Glutamatergic neuron (in vitro differentiated cells): ENCODE measurements around the gene ATP8A2. TPM values are rescaled to one million over a fixed set of nuclear protein-coding genes. Genes with fewer than 3 reads are reported as not detected.

ENCODE experiments used
- DNase-seq: peaks from one replicate; pipeline ENCODE4 v3.0.0; 2022
- H3K27ac Mint-ChIP-seq: one replicate; pipeline ENCODE4 v1.8.0; 2020; ENCODE audit warnings: mild to moderate bottlenecking, mixed read lengths, inconsistent platforms; ENCODE audit not compliant: unreplicated experiment
- H3K27me3 Mint-ChIP-seq: one replicate; pipeline ENCODE4 v1.8.0; 2020; ENCODE audit warnings: mild to moderate bottlenecking, moderate library complexity, mixed read lengths, inconsistent platforms; ENCODE audit not compliant: unreplicated experiment
- H3K36me3 Mint-ChIP-seq: one replicate; pipeline ENCODE4 v1.8.0; 2020; ENCODE audit warnings: mild to moderate bottlenecking, mixed read lengths, inconsistent platforms; ENCODE audit not compliant: unreplicated experiment
- H3K4me1 Mint-ChIP-seq: one replicate; pipeline ENCODE4 v1.8.0; 2020; ENCODE audit warnings: mild to moderate bottlenecking, low read depth, mixed read lengths, inconsistent platforms; ENCODE audit not compliant: unreplicated experiment
- H3K4me3 Mint-ChIP-seq: one replicate; pipeline ENCODE4 v1.8.0; 2020; ENCODE audit warnings: mild to moderate bottlenecking, mixed read lengths, inconsistent platforms; ENCODE audit not compliant: unreplicated experiment
- H3K9me3 Mint-ChIP-seq: one replicate; pipeline ENCODE4 v1.8.0; 2020; ENCODE audit warnings: mild to moderate bottlenecking, moderate library complexity, mixed read lengths, inconsistent platforms; ENCODE audit not compliant: unreplicated experiment
- CTCF ChIP-seq: fragments of 200-600 bp; sonication (generic); IDR thresholded peaks from one replicate; pipeline ENCODE4 v1.5.0; 2021; ENCODE audit not compliant: partially characterized antibody, unreplicated experiment
- total RNA-seq: library from RNA; stranded (reverse); fragmentation: NEBNext Ultra II Directional; extraction: Animal tissue kit (Norgen Biotek cat#: 25700); gene quantifications from one replicate; pipeline ENCODE4 v1.2.1, GENCODE V29; 2021; ENCODE audit not compliant: unreplicated experiment

ATP8A2 gene
- total RNA-seq, 1 donor from 2014 or later, result 70.1 TPM

- DNase-seq, result no peak
- Mint-ChIP-seq H3K27me3 (no peaks in the 10 kb centered on the region), H3K4me3 (no peak overlapping the region), H3K27ac (no peak overlapping the region), H3K36me3 (no peaks in the 10 kb centered on the region), H3K9me3 (no peaks in the 10 kb centered on the region), H3K4me1 (no peaks in the 10 kb centered on the region)
- TF ChIP-seq CTCF, result no peak
Observed at GRCh38 chr13:25345576-25345975, 26.2 kb upstream of the ATP8A2 start.

GRCh38 chr13:25347151-25347550 lies 24.6 kb upstream of the ATP8A2 start:
- H3K27ac Mint-ChIP-seq, result no peak overlapping the region
- no peak for DNase-seq
- no peaks in the 10 kb centered on the region for H3K36me3 Mint-ChIP-seq
- H3K4me3 Mint-ChIP-seq, result no peak overlapping the region
- H3K4me1 Mint-ChIP-seq, result peaks cover 1% of the 10 kb centered on the region
- H3K9me3 Mint-ChIP-seq, result no peaks in the 10 kb centered on the region
- no peaks in the 10 kb centered on the region for H3K27me3 Mint-ChIP-seq
- TF ChIP-seq CTCF, result no peak

DNA sequence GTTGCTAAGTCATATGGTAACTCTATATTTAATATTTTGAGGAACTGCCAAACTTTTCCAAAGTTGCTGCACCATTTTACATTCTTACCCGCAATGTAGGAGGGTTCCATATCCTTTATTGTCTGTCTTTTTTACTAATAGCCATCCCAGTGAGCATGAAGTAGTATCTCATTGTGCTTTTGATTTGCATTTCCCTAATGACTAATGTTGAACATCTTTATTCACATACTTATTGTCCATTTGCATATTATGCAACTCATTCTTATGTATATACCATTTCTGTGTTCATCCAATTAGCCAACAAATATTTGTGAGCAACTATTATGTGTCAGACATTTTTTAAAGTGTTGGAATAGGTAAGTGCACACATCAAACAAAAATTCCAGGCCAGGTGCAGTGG lies 20.4 kb upstream of the ATP8A2 start:
- Mint-ChIP-seq H3K4me1 (peaks cover 7% of the 10 kb centered on the region), H3K27ac (no peak overlapping the region), H3K4me3 (no peak overlapping the region), H3K9me3 (no peaks in the 10 kb centered on the region), H3K36me3 (no peaks in the 10 kb centered on the region), H3K27me3 (no peaks in the 10 kb centered on the region)
- no peak for DNase-seq
- TF ChIP-seq CTCF, result no peak

DNA sequence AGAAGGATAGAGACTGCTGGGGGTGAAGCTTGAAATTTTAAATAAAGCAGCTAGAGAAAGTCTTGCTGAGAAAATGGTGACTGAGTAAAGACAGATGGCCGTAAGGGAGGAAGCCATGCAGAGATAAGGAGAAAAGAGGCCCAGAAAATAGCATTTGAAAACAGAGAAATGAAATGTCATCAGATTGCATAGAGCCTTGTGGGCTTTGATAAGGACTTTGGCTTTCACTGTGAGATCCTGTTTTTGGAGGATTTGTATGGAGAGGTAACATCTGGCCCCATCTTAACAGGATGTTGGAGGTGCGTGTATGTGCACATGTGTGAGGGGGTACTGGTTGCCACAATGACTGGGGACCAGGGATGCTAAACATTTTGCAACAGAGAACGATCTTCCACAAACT lies 19.5 kb upstream of the ATP8A2 start:
- peaks cover 7% of the 10 kb centered on the region for H3K4me1 Mint-ChIP-seq
- no peak for DNase-seq
- no peaks in the 10 kb centered on the region for H3K9me3 Mint-ChIP-seq
- no peaks in the 10 kb centered on the region for H3K27me3 Mint-ChIP-seq
- no peak for TF ChIP-seq CTCF
- H3K27ac Mint-ChIP-seq, result no peak overlapping the region
- H3K36me3 Mint-ChIP-seq, result no peaks in the 10 kb centered on the region
- no peak overlapping the region for H3K4me3 Mint-ChIP-seq

DNA sequence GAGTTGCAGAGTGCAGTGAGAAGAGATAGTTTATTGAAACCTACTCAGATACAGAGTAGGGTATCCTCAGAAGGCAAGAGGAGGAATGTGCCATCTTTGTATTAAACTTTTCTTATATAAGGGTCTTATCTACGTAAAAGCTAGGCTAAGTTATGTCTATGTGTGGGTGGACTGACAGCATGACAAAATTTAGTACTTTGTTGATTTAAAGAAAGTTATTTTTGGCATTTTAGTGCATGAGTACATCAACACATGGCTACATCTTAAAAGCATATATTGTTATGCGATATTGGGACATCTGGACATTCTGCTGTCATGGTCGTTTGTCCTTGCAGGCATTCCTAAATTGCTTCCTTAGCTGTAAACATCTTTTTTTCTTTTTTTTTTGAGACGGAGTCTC lies 19.0 kb upstream of the ATP8A2 start:
- no peak for DNase-seq
- no peaks in the 10 kb centered on the region for H3K9me3 Mint-ChIP-seq
- no peak overlapping the region for H3K27ac Mint-ChIP-seq
- no peak overlapping the region for H3K4me3 Mint-ChIP-seq
- no peaks in the 10 kb centered on the region for H3K27me3 Mint-ChIP-seq
- TF ChIP-seq CTCF, result no peak
- H3K36me3 Mint-ChIP-seq, result no peaks in the 10 kb centered on the region
- H3K4me1 Mint-ChIP-seq, result peaks cover 7% of the 10 kb centered on the region
